IMR-90 (cell line): ENCODE data around the gene PTPRG. TPM values are rescaled to one million over a fixed set of nuclear protein-coding genes. Genes with fewer than 3 reads are reported as not detected.

Source experiments
- ATAC-seq: fragments of 200-7000 bp; cut with Tn5 transposase; 2 replicates; pipeline ENCODE4 v1.9.1; 2020; ENCODE audit warnings: low read depth, mild to moderate bottlenecking, moderate library complexity
- BruUV-seq: library from RNA; stranded (reverse); fragments of 400-500 nt; replicated peaks from 2 replicates; lab custom pipeline; 2021; lab: Mats Ljungman, UMichigan
- CTCF ChIA-PET: fragments of 300-600 bp; formaldehyde crosslinking; extraction: SDS; loops from one replicate; lab custom pipeline; 2021; ENCODE audit warnings: antibody characterized with exemption; lab: Yijun Ruan, JAX
- POLR2A ChIA-PET: fragments of 300-600 bp; sonication (Branson Sonifier 250); formaldehyde crosslinking; loops from one replicate; lab custom pipeline; 2022; ENCODE audit warnings: antibody characterized with exemption; ENCODE audit not compliant: unreplicated experiment; lab: Charles Lee
- DNase-seq: peaks from one replicate; pipeline ENCODE4 v3.0.0; 2013
- H2AFZ ChIP-seq: replicated peaks from 2 replicates; pipeline ENCODE3; 2013; ENCODE audit warnings: low read length, mild to moderate bottlenecking; ENCODE audit not compliant: poor library complexity
- H2AK5ac ChIP-seq: 2 replicates; pipeline ENCODE4 v1.6.1; 2013; ENCODE audit warnings: low read depth, low read length, inconsistent platforms
- H2AK9ac ChIP-seq: replicated peaks from 2 replicates; pipeline ENCODE3; 2013; ENCODE audit warnings: mild to moderate bottlenecking, low read depth, low read length, moderate library complexity; ENCODE audit not compliant: poor library complexity
- H2BK120ac ChIP-seq: 2 replicates; pipeline ENCODE4 v1.6.1; 2013; ENCODE audit warnings: low read depth, low read length, inconsistent platforms
- H2BK15ac ChIP-seq: 3 replicates; pipeline ENCODE4 v1.6.1; 2013; ENCODE audit warnings: low read depth, low read length, inconsistent platforms
- H2BK20ac ChIP-seq: 2 replicates; pipeline ENCODE4 v1.6.1; 2013; ENCODE audit warnings: low read depth, mild to moderate bottlenecking, inconsistent platforms, low read length, moderate library complexity
- H2BK5ac ChIP-seq: 2 replicates; pipeline ENCODE4 v1.6.1; 2013; ENCODE audit warnings: mild to moderate bottlenecking, low read depth, low read length, inconsistent platforms; ENCODE audit not compliant: poor library complexity, severe bottlenecking
- H3K14ac ChIP-seq: replicated peaks from 2 replicates; pipeline ENCODE4 v1.6.1; 2013; ENCODE audit warnings: low read depth, low read length, inconsistent platforms
- H3K18ac ChIP-seq: 2 replicates; pipeline ENCODE4 v1.6.1; 2013; ENCODE audit warnings: low read depth, low read length, control low read depth
- H3K23ac ChIP-seq: 2 replicates; pipeline ENCODE4 v1.6.1; 2013; ENCODE audit warnings: low read depth, low read length, inconsistent platforms
- H3K27ac ChIP-seq: 2 replicates; pipeline ENCODE4 v1.5.1; 2013; ENCODE audit warnings: mild to moderate bottlenecking, control low read depth, low read length; ENCODE audit not compliant: insufficient read depth
- H3K27me3 ChIP-seq: 2 replicates; pipeline ENCODE4 v1.6.1; 2013; ENCODE audit warnings: low read length; ENCODE audit not compliant: control insufficient read depth, insufficient read depth
- H3K36me3 ChIP-seq: 2 replicates; pipeline ENCODE4 v1.6.1; 2013; ENCODE audit warnings: low read length, mixed read lengths; ENCODE audit not compliant: control insufficient read depth, insufficient read depth
- H3K4ac ChIP-seq: 2 replicates; pipeline ENCODE4 v1.6.1; 2013; ENCODE audit warnings: low read depth, low read length, inconsistent platforms
- H3K4me1 ChIP-seq: 2 replicates; pipeline ENCODE4 v1.6.1; 2013; ENCODE audit warnings: low read length, mixed read lengths; ENCODE audit not compliant: control insufficient read depth, insufficient read depth
- H3K4me2 ChIP-seq: 2 replicates; pipeline ENCODE4 v1.6.1; 2013; ENCODE audit warnings: low read depth, mild to moderate bottlenecking, control low read depth, low read length, moderate library complexity
- H3K4me3 ChIP-seq: 2 replicates; pipeline ENCODE4 v1.5.1; 2013; ENCODE audit warnings: low read depth, mild to moderate bottlenecking, control low read depth, low read length, moderate library complexity; ENCODE audit not compliant: insufficient read depth
- H3K56ac ChIP-seq: 2 replicates; pipeline ENCODE4 v1.6.1; 2013; ENCODE audit warnings: low read length, inconsistent platforms; ENCODE audit not compliant: insufficient read depth; ENCODE audit errors: extremely low read depth
- H3K79me1 ChIP-seq, 2 experiments: 2 replicates each; pipeline ENCODE4 v1.6.1; 2013; ENCODE audit warnings: low read length in 2 of 2, inconsistent platforms in 1 of 2, low read depth in 1 of 2
- H3K9ac ChIP-seq: 2 replicates; pipeline ENCODE4 v1.6.1; 2013; ENCODE audit warnings: low read depth, low read length, control low read depth
- H3K9me1 ChIP-seq: 2 replicates; pipeline ENCODE4 v1.6.1; 2013; ENCODE audit warnings: low read length, inconsistent platforms; ENCODE audit not compliant: insufficient read depth
- H3K9me3 ChIP-seq: 2 replicates; pipeline ENCODE4 v1.6.1; 2013; ENCODE audit warnings: low read length; ENCODE audit not compliant: control insufficient read depth, insufficient read depth
- H4K20me1 ChIP-seq: 2 replicates; pipeline ENCODE4 v1.6.1; 2013; ENCODE audit warnings: low read length, inconsistent platforms; ENCODE audit not compliant: insufficient read depth
- H4K5ac ChIP-seq: 2 replicates; pipeline ENCODE4 v1.6.1; 2013; ENCODE audit warnings: mild to moderate bottlenecking, low read depth, low read length, control low read depth
- H4K8ac ChIP-seq, 2 experiments: 2 replicates each; pipeline ENCODE4 v1.6.1; 2013; ENCODE audit warnings: low read depth in 2 of 2, low read length in 2 of 2, control low read depth in 1 of 2, inconsistent platforms in 1 of 2
- H4K91ac ChIP-seq: 2 replicates; pipeline ENCODE4 v1.6.1; 2013; ENCODE audit warnings: low read depth, low read length, inconsistent platforms; ENCODE audit not compliant: insufficient read depth
- CEBPB ChIP-seq: IDR thresholded peaks from 2 replicates; pipeline ENCODE4 v1.6.1; 2012; ENCODE audit warnings: low read depth, low read length, improper control_type of control experiment
- CHD1 ChIP-seq: IDR thresholded peaks from 2 replicates; pipeline ENCODE4 v1.6.1; 2012; ENCODE audit warnings: low read depth, low read length, improper control_type of control experiment
- FOS ChIP-seq: fragments of 150-350 bp; IDR thresholded peaks from 2 replicates; pipeline ENCODE4 v1.6.1; 2016; ENCODE audit warnings: low read depth, low read length
- MAFK ChIP-seq: IDR thresholded peaks from 2 replicates; pipeline ENCODE4 v1.6.1; 2012; ENCODE audit warnings: low read depth, low read length, improper control_type of control experiment
- MAZ ChIP-seq: IDR thresholded peaks from 2 replicates; pipeline ENCODE4 v1.6.1; 2012; ENCODE audit warnings: low read depth, mild to moderate bottlenecking, low read length, improper control_type of control experiment, moderate library complexity, borderline replicate concordance
- MXI1 ChIP-seq: IDR thresholded peaks from 2 replicates; pipeline ENCODE4 v1.6.1; 2012; ENCODE audit warnings: low read depth, mild to moderate bottlenecking, low read length, moderate library complexity, borderline replicate concordance
- NFE2L2 ChIP-seq: fragments of 150-350 bp; IDR thresholded peaks from 2 replicates; pipeline ENCODE4 v1.6.1; 2016; ENCODE audit warnings: low read depth, mild to moderate bottlenecking, low read length
- POLR2A ChIP-seq: IDR thresholded peaks from 2 replicates; pipeline ENCODE4 v1.6.1; 2012; ENCODE audit warnings: mild to moderate bottlenecking, low read depth, low read length
- RAD21 ChIP-seq: IDR thresholded peaks from 2 replicates; pipeline ENCODE4 v1.6.1; 2012; ENCODE audit warnings: low read length, improper control_type of control experiment
- RFX5 ChIP-seq: IDR thresholded peaks from 2 replicates; pipeline ENCODE4 v1.8.0; 2012; ENCODE audit warnings: low read depth, mild to moderate bottlenecking, low read length, moderate library complexity
- WGBS, 2 experiments: methylation state at CpG; one replicate each; pipeline versions ENCODE4 v1.1.5 to v1.1.7; 2013; ENCODE audit warnings: missing lambda C conversion rate in 2 of 2; ENCODE audit not compliant: insufficient read length in 1 of 2; ENCODE audit errors: extremely low coverage in 2 of 2; 5-methylcytosine and 5-hydroxymethylcytosine counted together
- dilution Hi-C: fragments of 300-500 bp; cut with HindIII; formaldehyde crosslinking; loops from one replicate; pipeline ENCODE4 v1.14.3; 2018; ENCODE audit warnings: low sequenced_read_pairs; ENCODE audit not compliant: unreplicated experiment
- in situ Hi-C: fragments of 300-500 bp; cut with MboI; formaldehyde crosslinking; loops from 3 replicates; pipeline ENCODE4 v1.14.3; 2019; ENCODE audit warnings: low sequenced_read_pairs, inconsistent platforms, mixed read lengths
- intact Hi-C: fragments of 100-400 bp; cut with micrococcal nuclease; formaldehyde crosslinking; loops from 2 replicates; pipeline ENCODE4 v1.10.0; 2022
- polyA plus RNA-seq, 3 experiments: library from polyadenylated mRNA; depleted of rRNA; stranded (reverse); fragments of >200 nt; gene quantifications; 2 replicates each; pipeline ENCODE4 v1.2.3, GENCODE V29; 2012; ENCODE audit warnings: low replicate concordance in 1 of 3
- total RNA-seq: library from RNA; depleted of rRNA; stranded (reverse); fragments of >200 nt; gene quantifications from 2 replicates; pipeline ENCODE4 v1.2.3, GENCODE V29; 2012
- TF ChIP-seq, protein P1 (sequence below): conservative IDR thresholded peaks from 2 replicates; pipeline ENCODE4 v1.5.1; 2012; ENCODE audit warnings: mild to moderate bottlenecking, low read depth, low read length, improper control_type of control experiment

The PTPRG gene
- total and polyA plus RNA-seq, 2 of the 4 experiments (the other 2 are of a cell fraction), result 7.7 to 31.0 TPM

DNA sequence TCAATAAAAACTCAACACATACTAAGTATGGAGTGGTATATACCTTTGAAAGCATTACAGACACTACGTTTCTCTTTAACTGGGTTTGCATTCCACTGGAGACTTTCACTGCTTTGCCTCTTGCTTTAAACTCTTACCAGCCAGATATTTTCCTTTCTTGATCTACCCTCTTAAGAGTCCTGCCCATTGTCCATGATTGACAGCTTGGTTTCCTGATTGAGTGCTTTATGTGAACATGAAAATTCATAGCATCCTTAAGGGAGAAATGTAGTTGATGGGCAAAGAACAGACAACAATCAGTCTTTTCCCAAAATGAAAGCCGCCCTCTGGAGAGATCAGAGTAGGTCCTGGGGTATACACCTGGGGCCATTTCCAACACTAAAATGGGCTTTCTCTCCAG lies 78.6 kb downstream of the PTPRG start:
- Histone ChIP-seq H3K4me2 (no peak overlapping the region), H2AK9ac (no peak overlapping the region), H4K8ac (no peak overlapping the region), H4K5ac (no peak overlapping the region), H3K36me3 (no peaks in the 10 kb centered on the region), H2BK20ac (peak overlapping the region; percentile 11; the same call in 1 of the 2 replicates), H3K14ac (no peak overlapping the region), H2BK15ac (no peak overlapping the region), H3K4me1 (peaks cover 14% of the 10 kb centered on the region), H3K9me3 (no peaks in the 10 kb centered on the region), H2BK120ac (0 out of 2 replicates have a peak overlapping the region, but pooled peaks have one; percentile 20), H3K79me1 (peaks cover 38 to 71% of the 10 kb centered on the region in 2 experiments), H3K4me3 (no peak overlapping the region), H3K9ac (no peak overlapping the region), H3K27ac (no peak overlapping the region), H4K91ac (0 out of 2 replicates have a peak overlapping the region, but pooled peaks have one; percentile 1), H4K20me1 (peaks cover 21% of the 10 kb centered on the region; the same call in 1 of the 2 replicates), H2AFZ (no peak overlapping the region), H3K23ac (no peak overlapping the region), H3K4ac (no peak overlapping the region), H2BK5ac (no peak overlapping the region), H3K9me1 (peaks cover 6% of the 10 kb centered on the region), H3K56ac (no peak overlapping the region), H3K18ac (no peak overlapping the region), H3K27me3 (no peaks in the 10 kb centered on the region), H2AK5ac (no peak overlapping the region)
- intact Hi-C loops (loop anchor here (10.0 kb wide), 1 partner anchor 545 kb away; no protein-coding TSS in a partner anchor), in situ Hi-C loops (no loop called here), dilution Hi-C loops (no loop called here)
- DNase-seq (no peak), ATAC-seq (no peak)
- BruUV-seq, result no TSS peak
- TF ChIP-seq RFX5 (no peak), MXI1 (no peak), MAZ (no peak), CHD1 (no peak), POLR2A (no peak), RAD21 (no peak), MAFK (no peak), FOS (no peak), NFE2L2 (no peak), CEBPB (no peak)
- TF ChIP-seq, protein P1, sequence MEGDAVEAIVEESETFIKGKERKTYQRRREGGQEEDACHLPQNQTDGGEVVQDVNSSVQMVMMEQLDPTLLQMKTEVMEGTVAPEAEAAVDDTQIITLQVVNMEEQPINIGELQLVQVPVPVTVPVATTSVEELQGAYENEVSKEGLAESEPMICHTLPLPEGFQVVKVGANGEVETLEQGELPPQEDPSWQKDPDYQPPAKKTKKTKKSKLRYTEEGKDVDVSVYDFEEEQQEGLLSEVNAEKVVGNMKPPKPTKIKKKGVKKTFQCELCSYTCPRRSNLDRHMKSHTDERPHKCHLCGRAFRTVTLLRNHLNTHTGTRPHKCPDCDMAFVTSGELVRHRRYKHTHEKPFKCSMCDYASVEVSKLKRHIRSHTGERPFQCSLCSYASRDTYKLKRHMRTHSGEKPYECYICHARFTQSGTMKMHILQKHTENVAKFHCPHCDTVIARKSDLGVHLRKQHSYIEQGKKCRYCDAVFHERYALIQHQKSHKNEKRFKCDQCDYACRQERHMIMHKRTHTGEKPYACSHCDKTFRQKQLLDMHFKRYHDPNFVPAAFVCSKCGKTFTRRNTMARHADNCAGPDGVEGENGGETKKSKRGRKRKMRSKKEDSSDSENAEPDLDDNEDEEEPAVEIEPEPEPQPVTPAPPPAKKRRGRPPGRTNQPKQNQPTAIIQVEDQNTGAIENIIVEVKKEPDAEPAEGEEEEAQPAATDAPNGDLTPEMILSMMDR, result no peak
- WGBS, 2 experiments, result no CpG with 5 or more reads among the region's 2 CpGs
- POLR2A ChIA-PET, result no interaction called here
- CTCF ChIA-PET, result no interaction called here
